ENCODE measurements around the gene AFMID.

The AFMID gene

GRCh38 chr17:78144736-78145641 lies 42.2 kb upstream of the AFMID start:
- peaks cover 33 to 40% of the 10 kb centered on the region in 2 donors for H3K36me3 Mint-ChIP-seq
- H3K4me1 Mint-ChIP-seq, result peaks cover 62 to 92% of the 10 kb centered on the region in 2 donors
- ATAC-seq (replicated peaks) (no peak), DNase-seq (no peak)
- H3K27ac Mint-ChIP-seq, result peak overlapping the region; percentile 98
- peaks cover 3 to 5% of the 10 kb centered on the region in 2 donors for H3K9me3 Mint-ChIP-seq
- H3K4me3 Mint-ChIP-seq, result peak overlapping the region; percentile 68 to 70
- H3K27me3 Mint-ChIP-seq, result no peaks in the 10 kb centered on the region

- Mint-ChIP-seq H3K36me3 (peaks cover 29 to 37% of the 10 kb centered on the region in 2 donors), H3K9me3 (peaks cover 3 to 5% of the 10 kb centered on the region in 2 donors), H3K27me3 (no peaks in the 10 kb centered on the region), H3K4me1 (peaks cover 62 to 93% of the 10 kb centered on the region in 2 donors), H3K4me3 (peak overlapping the region; percentile 70 to 74), H3K27ac (peak overlapping the region; percentile 98)
- ATAC-seq (replicated peaks), result no peak
- DNase-seq, result no peak
Observed at GRCh38 chr17:78146471-78146869, 40.7 kb upstream of the AFMID start.

GRCh38 chr17:78146881-78147280 lies 40.3 kb upstream of the AFMID start:
- peak overlapping the region; percentile 70 to 74 for H3K4me3 Mint-ChIP-seq
- ATAC-seq (replicated peaks) (no peak), DNase-seq (no peak)
- peaks cover 25 to 33% of the 10 kb centered on the region in 2 donors for H3K36me3 Mint-ChIP-seq
- peaks cover 60 to 93% of the 10 kb centered on the region in 2 donors for H3K4me1 Mint-ChIP-seq
- H3K27me3 Mint-ChIP-seq, result no peaks in the 10 kb centered on the region
- H3K9me3 Mint-ChIP-seq, result peaks cover 3 to 5% of the 10 kb centered on the region in 2 donors
- peak overlapping the region; percentile 98 for H3K27ac Mint-ChIP-seq

- H3K36me3 Mint-ChIP-seq, result peaks cover 20 to 27% of the 10 kb centered on the region in 2 donors
- peaks cover 54 to 93% of the 10 kb centered on the region in 2 donors for H3K4me1 Mint-ChIP-seq
- DNase-seq, result peak; percentile 87
- H3K9me3 Mint-ChIP-seq, result peaks cover 3 to 5% of the 10 kb centered on the region in 2 donors
- peak overlapping the region; percentile 98 for H3K27ac Mint-ChIP-seq
- H3K4me3 Mint-ChIP-seq, result peak overlapping the region; percentile 70 to 74
- H3K27me3 Mint-ChIP-seq, result no peaks in the 10 kb centered on the region
- ATAC-seq (replicated peaks), result peak; percentile 73 to 79
Observed at GRCh38 chr17:78147315-78147998, 39.7 kb upstream of the AFMID start.

GRCh38 chr17:78148286-78149016 lies 38.7 kb upstream of the AFMID start:
- peaks cover 11 to 21% of the 10 kb centered on the region in 2 donors for H3K36me3 Mint-ChIP-seq
- ATAC-seq (replicated peaks) (no peak), DNase-seq (no peak)
- peaks cover 52 to 93% of the 10 kb centered on the region in 2 donors for H3K4me1 Mint-ChIP-seq
- no peaks in the 10 kb centered on the region for H3K27me3 Mint-ChIP-seq
- peak overlapping the region; percentile 98 for H3K27ac Mint-ChIP-seq
- peaks cover 3 to 5% of the 10 kb centered on the region in 2 donors for H3K9me3 Mint-ChIP-seq
- peak overlapping the region; percentile 54 to 73 for H3K4me3 Mint-ChIP-seq

GRCh38 chr17:78151514-78152008 lies 35.6 kb upstream of the AFMID start:
- Mint-ChIP-seq H3K4me3 (peak overlapping the region in 1 of 2 donors; percentile 63), H3K4me1 (peaks cover 44 to 82% of the 10 kb centered on the region in 2 donors), H3K27me3 (no peaks in the 10 kb centered on the region), H3K9me3 (peaks cover 3 to 5% of the 10 kb centered on the region in 2 donors), H3K36me3 (peaks cover 11 to 17% of the 10 kb centered on the region in 2 donors), H3K27ac (peak overlapping the region; percentile 98)
- DNase-seq (no peak), ATAC-seq (replicated peaks) (no peak)

GRCh38 chr17:78154903-78155811 lies 32.0 kb upstream of the AFMID start:
- H3K4me1 Mint-ChIP-seq, result peaks cover 42 to 86% of the 10 kb centered on the region in 2 donors
- H3K36me3 Mint-ChIP-seq, result peaks cover 13 to 19% of the 10 kb centered on the region in 2 donors
- ATAC-seq (replicated peaks) (peak; percentile 73 to 77), DNase-seq (peak; percentile 85)
- H3K4me3 Mint-ChIP-seq, result peak overlapping the region; percentile 47 to 62
- H3K9me3 Mint-ChIP-seq, result no peaks in the 10 kb centered on the region
- no peaks in the 10 kb centered on the region for H3K27me3 Mint-ChIP-seq
- peak overlapping the region; percentile 98 for H3K27ac Mint-ChIP-seq

- H3K27ac Mint-ChIP-seq, result peak overlapping the region; percentile 98
- ATAC-seq (replicated peaks) (peak; percentile 71 to 73), DNase-seq (peak; percentile 67)
- no peaks in the 10 kb centered on the region for H3K27me3 Mint-ChIP-seq
- peaks cover 14 to 23% of the 10 kb centered on the region in 2 donors for H3K36me3 Mint-ChIP-seq
- H3K9me3 Mint-ChIP-seq, result no peaks in the 10 kb centered on the region
- H3K4me1 Mint-ChIP-seq, result peaks cover 45 to 84% of the 10 kb centered on the region in 2 donors
- peak overlapping the region; percentile 66 to 76 for H3K4me3 Mint-ChIP-seq
Observed at GRCh38 chr17:78159575-78160158, 27.5 kb upstream of the AFMID start.

GRCh38 chr17:78163881-78164747 lies 23.0 kb upstream of the AFMID start:
- no peak overlapping the region for H3K27ac Mint-ChIP-seq
- H3K36me3 Mint-ChIP-seq, result peaks cover 17 to 31% of the 10 kb centered on the region in 2 donors
- peak overlapping the region; percentile 44 to 70 for H3K4me3 Mint-ChIP-seq
- peaks cover 37 to 82% of the 10 kb centered on the region in 2 donors for H3K4me1 Mint-ChIP-seq
- no peaks in the 10 kb centered on the region for H3K9me3 Mint-ChIP-seq
- H3K27me3 Mint-ChIP-seq, result no peaks in the 10 kb centered on the region
- ATAC-seq (replicated peaks) (no peak), DNase-seq (no peak)

- Mint-ChIP-seq H3K27me3 (no peaks in the 10 kb centered on the region), H3K4me1 (peaks cover 32 to 77% of the 10 kb centered on the region in 2 donors), H3K36me3 (peaks cover 25 to 34% of the 10 kb centered on the region in 2 donors), H3K9me3 (no peaks in the 10 kb centered on the region), H3K27ac (no peak overlapping the region), H3K4me3 (peak overlapping the region; percentile 5 to 50)
- no peak for ATAC-seq (replicated peaks)
- DNase-seq, result no peak
Observed at GRCh38 chr17:78164748-78165607, 22.2 kb upstream of the AFMID start.

- ATAC-seq (replicated peaks) (no peak), DNase-seq (no peak)
- Mint-ChIP-seq H3K9me3 (no peaks in the 10 kb centered on the region), H3K4me3 (peak overlapping the region in 1 of 2 donors; percentile 13), H3K27me3 (no peaks in the 10 kb centered on the region), H3K36me3 (peaks cover 35 to 40% of the 10 kb centered on the region in 2 donors), H3K4me1 (peaks cover 33 to 77% of the 10 kb centered on the region in 2 donors), H3K27ac (peak overlapping the region; percentile 47)
Observed at GRCh38 chr17:78166416-78166815, 20.7 kb upstream of the AFMID start.

Measured in stimulated activated naive B cell treated with anti-CD40 and anti-IgM and Interleukin-4, amounts not matched to agents 10 μg/mL and 1 μg/mL and 100 μg/mL, for 72 hours (primary cell).